Activated CD4-positive, alpha-beta memory T cell treated with anti-CD3 and anti-CD28 coated beads for 36 hours (primary cell): ENCODE results near the gene RCN2. TPM values are rescaled to one million over a fixed set of nuclear protein-coding genes. Genes with fewer than 3 reads are reported as not detected.
A peak's percentile ranks its signal among the peaks of the same experiment; 100 is the strongest.

ENCODE experiments used
- CTCF ChIA-PET: fragments of 350-600 bp; sonication (Branson Sonifier 250); formaldehyde crosslinking; loops from one replicate; lab custom pipeline; 2021; ENCODE audit warnings: antibody characterized with exemption, inconsistent platforms; lab: Charles Lee
- POLR2A ChIA-PET: fragments of 350-600 bp; sonication (Branson Sonifier 250); formaldehyde crosslinking; loops from one replicate; lab custom pipeline; 2021; ENCODE audit warnings: antibody characterized with exemption; lab: Charles Lee
- DNase-seq: peaks from one replicate; pipeline ENCODE4 v3.0.0-alpha.2; 2020
- H3K27ac Mint-ChIP-seq: one replicate; pipeline ENCODE4 v1.8.0; 2021; ENCODE audit warnings: mixed read lengths
- H3K27me3 Mint-ChIP-seq: one replicate; pipeline ENCODE4 v1.8.0; 2021; ENCODE audit warnings: mixed read lengths
- H3K36me3 Mint-ChIP-seq: one replicate; pipeline ENCODE4 v1.8.0; 2021; ENCODE audit warnings: mixed read lengths
- H3K4me1 Mint-ChIP-seq: one replicate; pipeline ENCODE4 v1.8.0; 2021; ENCODE audit warnings: low read depth, mixed read lengths
- H3K4me3 Mint-ChIP-seq: one replicate; pipeline ENCODE4 v1.8.0; 2021; ENCODE audit warnings: mild to moderate bottlenecking, mixed read lengths
- H3K9me3 Mint-ChIP-seq: one replicate; pipeline ENCODE4 v1.8.0; 2021; ENCODE audit warnings: mixed read lengths
- intact Hi-C: fragments of 100-400 bp; cut with micrococcal nuclease; formaldehyde crosslinking; loops from one replicate; pipeline ENCODE4 v1.15.1; 2023
- total RNA-seq, 2 experiments: library from RNA; stranded (reverse); gene quantifications; one replicate each; pipeline ENCODE4 v1.2.3, GENCODE V29; 2021

The RCN2 gene
- total RNA-seq, 2 experiments from 2014 or later = 27.0 to 27.6 TPM

DNA sequence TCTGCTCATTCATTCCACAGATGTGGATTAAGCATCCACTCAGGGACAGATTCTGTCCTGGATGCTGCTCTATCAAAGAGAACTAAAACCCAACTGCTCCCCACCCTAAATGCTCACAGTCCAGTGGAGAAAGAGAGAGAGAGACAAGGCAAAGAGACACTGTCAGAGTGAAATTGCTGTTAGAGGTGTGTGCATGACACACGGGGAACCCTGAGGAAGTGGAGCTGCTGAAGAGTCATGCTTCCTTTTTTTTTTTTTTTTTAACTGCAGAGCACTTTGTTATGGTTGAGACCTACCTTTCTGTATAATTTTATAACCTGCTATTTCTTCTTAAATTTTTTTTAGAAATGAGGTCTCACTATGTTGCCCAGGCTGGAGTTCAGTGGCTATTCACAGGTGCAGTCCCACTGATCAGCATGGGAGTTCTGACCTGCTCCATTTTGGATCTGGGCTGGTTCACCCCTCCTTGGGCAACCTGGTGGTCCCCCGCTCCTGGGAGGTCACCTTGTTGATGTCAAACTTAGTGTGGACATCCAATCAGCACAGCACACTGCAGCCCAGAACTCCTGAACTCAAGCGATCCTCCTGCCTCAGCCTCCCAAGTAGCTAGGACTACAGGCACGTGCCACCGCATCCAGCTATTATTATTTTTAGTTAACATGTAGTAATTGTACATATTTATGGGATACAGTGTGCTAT is 45.2 kb downstream of the RCN2 start:
- Mint-ChIP-seq H3K27me3 (no peaks in the 10 kb centered on the region), H3K9me3 (no peaks in the 10 kb centered on the region), H3K4me3 (no peak overlapping the region), H3K36me3 (no peaks in the 10 kb centered on the region), H3K27ac (peak overlapping the region; percentile 53), H3K4me1 (peaks cover 18% of the 10 kb centered on the region)
- intact Hi-C loops = loop anchor here (2.0 to 10.0 kb wide), 3 partner anchors 18 to 568 kb away; partner anchors contain the start of gene PSTPIP1
- POLR2A ChIA-PET = interaction anchor here (2.1 kb wide), 1 partner anchor 18 kb away, joined by 5 read pairs; the partner anchor contains the start of gene PSTPIP1
- DNase-seq = peak; percentile 59
- CTCF ChIA-PET = interaction anchor here (0.6 to 4.7 kb wide), 10 partner anchors 10 to 566 kb away, joined by 3 to 77 read pairs (median 3); no protein-coding TSS in a partner anchor

DNA sequence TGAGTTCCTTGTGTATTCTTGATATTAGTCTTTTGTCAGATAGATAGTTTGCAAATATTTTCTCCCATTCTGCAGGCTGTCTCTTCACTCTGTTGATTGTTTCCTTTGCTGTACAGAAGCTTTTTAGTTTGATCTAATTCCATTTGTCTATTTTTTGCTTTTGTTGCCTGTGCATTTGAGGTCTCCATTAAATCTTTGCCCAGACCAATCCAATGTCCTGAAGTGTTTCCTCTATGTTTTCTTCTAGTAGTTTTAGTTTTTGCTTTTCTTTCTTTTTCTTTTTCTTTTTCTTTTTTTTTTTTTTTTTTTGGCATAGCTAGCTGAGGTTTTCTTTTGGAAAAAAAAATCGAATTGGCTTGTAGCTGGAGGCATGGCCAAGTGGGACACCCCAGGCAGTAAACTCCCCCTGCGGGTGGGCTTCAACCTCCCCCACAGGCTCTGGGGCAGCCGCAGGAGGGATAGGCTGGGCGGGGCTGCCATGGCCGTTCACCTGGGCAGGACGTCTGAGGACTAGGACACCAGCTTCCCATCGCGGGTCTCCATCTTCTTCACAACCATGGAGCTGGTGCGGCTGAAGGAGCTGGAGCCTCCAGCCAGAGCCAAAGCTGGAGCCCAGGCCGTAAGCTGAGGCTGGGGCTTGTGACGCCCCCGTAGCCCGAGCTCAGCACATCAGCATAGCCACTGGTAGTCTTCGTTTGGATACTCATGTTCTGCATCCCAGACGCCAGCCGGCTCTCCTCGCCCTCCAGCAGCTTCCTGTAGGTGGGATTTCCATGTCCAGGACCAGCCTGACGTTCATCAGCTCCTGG is 47.2 kb downstream of the RCN2 start:
- intact Hi-C loops = loop anchor here (10.0 kb wide), 1 partner anchor 566 kb away; no protein-coding TSS in a partner anchor
- no peak overlapping the region for H3K4me3 Mint-ChIP-seq
- H3K27ac Mint-ChIP-seq = no peak overlapping the region
- peaks cover 16% of the 10 kb centered on the region for H3K4me1 Mint-ChIP-seq
- H3K36me3 Mint-ChIP-seq = no peaks in the 10 kb centered on the region
- no peak for DNase-seq
- ChIA-PET CTCF (interaction anchor here (1.3 to 1.8 kb wide), 2 partner anchors 20 to 56 kb away, joined by 3 to 4 read pairs; no protein-coding TSS in a partner anchor), POLR2A (no interaction called here)
- H3K27me3 Mint-ChIP-seq = no peaks in the 10 kb centered on the region
- no peaks in the 10 kb centered on the region for H3K9me3 Mint-ChIP-seq

DNA sequence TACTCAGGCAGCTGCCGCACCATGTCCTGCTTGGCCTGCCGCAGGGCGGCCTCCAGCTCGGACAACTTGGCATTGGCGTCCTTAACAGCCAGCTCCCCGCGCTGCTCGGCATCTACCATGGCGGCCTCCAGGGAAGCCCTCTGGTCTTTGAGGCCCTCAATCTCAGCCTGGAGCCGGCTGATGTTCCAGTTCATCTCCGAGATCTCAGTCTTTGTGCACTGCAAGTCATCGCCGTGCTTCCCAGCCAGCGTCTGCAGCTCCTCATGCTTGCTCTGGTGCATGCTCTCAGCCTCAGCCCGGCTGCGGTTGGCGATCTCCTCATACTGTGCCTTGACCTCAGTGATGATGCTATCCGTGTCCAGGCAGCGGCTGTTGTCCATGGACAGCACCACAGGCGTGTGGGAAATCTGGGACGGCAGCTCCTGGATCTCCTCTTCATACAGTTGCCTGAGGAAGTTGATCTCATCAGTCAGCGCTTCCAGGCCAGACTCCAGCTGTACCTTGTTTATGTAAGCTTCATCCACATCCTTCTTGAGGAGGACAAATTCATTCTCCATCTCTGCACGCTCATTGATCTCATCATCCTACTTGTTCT is 47.9 kb downstream of the RCN2 start:
- no peaks in the 10 kb centered on the region for H3K36me3 Mint-ChIP-seq
- no peak overlapping the region for H3K27ac Mint-ChIP-seq
- ChIA-PET CTCF (no interaction called here), POLR2A (no interaction called here)
- no peaks in the 10 kb centered on the region for H3K27me3 Mint-ChIP-seq
- H3K4me3 Mint-ChIP-seq = no peak overlapping the region
- no peaks in the 10 kb centered on the region for H3K9me3 Mint-ChIP-seq
- intact Hi-C loops = loop anchor here (10.0 kb wide), 1 partner anchor 565 kb away; no protein-coding TSS in a partner anchor
- peaks cover 13% of the 10 kb centered on the region for H3K4me1 Mint-ChIP-seq
- DNase-seq = no peak

DNA sequence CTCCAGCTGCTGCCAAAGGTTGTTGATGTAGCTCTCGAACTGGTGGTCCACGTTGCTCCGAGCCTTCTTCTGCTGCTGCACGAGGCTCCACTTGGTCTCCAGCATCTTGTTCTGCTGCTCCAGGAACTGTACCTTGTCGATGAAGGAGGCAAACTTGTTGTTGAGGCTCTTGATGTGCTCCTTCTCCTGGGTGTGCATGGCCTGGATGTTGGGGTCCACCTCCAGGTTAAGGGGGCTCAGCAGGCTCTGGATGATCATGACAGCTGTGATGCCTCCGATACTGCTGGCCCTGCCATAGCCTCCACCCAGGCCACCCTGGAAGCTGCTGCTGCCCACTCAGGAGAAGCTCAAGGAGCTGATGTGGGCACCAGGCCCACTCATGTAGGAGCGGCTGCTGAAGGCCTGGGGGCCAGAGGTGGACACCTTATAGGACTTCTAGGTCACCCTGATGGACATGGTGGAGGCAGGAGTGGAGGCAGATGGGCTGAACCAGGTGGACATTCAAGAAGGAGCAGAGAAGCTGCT is 48.5 kb downstream of the RCN2 start:
- DNase-seq = no peak
- H3K27ac Mint-ChIP-seq = no peak overlapping the region
- intact Hi-C loops = loop anchor here (10.0 kb wide), 1 partner anchor 565 kb away; no protein-coding TSS in a partner anchor
- H3K4me1 Mint-ChIP-seq = peaks cover 13% of the 10 kb centered on the region
- H3K36me3 Mint-ChIP-seq = no peaks in the 10 kb centered on the region
- no peaks in the 10 kb centered on the region for H3K27me3 Mint-ChIP-seq
- no peak overlapping the region for H3K4me3 Mint-ChIP-seq
- CTCF ChIA-PET = interaction anchor here (1.4 kb wide), 1 partner anchor 9 kb away, joined by 6 read pairs; no protein-coding TSS in a partner anchor
- POLR2A ChIA-PET = no interaction called here
- no peaks in the 10 kb centered on the region for H3K9me3 Mint-ChIP-seq

DNA sequence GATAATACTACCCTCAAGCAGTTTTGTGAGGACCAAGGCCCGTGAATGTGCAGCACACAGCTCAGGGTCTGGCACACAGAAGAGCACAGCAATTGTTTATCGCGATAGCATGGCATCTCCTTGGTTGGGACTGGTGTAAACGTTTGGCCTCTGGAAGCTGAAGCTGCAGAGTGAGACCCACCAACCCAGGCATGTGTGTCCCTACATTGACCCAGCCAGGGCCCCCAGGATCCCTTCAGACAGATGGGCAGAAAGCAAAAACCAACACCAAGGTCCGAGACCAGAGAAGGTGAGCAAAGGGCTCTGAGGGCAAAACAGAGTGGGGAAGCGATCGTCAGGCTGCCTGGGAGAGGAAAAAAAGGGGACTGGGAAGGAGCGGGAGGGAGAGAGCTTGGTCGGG is 50.8 kb downstream of the RCN2 start:
- DNase-seq = no peak
- ChIA-PET POLR2A (no interaction called here), CTCF (interaction anchor here (1.0 to 1.3 kb wide), 3 partner anchors 9 to 42 kb away, joined by 3 to 7 read pairs (median 3); no protein-coding TSS in a partner anchor)
- intact Hi-C loops = no loop called here
- Mint-ChIP-seq H3K4me3 (no peak overlapping the region), H3K27ac (no peak overlapping the region), H3K27me3 (no peaks in the 10 kb centered on the region), H3K36me3 (no peaks in the 10 kb centered on the region), H3K4me1 (peaks cover 14% of the 10 kb centered on the region), H3K9me3 (no peaks in the 10 kb centered on the region)

DNA sequence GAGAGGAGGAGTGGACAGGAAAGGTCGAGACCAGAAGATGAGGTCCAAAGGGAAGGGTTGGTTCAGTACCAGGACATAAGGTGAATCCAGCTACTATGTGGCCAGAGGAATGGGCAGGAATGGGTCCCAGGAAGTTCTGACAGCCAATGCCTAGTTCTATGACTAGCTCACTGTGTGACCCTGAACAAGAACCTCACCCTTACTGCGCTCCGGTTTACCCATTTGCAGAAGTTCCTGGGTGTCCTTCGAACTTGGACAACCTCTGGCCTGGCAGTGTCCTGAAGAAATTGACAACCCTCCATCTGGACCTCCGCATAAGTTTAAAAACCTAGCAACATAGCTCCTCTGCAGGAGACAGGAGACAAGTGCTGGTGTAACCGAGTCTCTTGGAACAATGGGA is 51.2 kb downstream of the RCN2 start:
- Mint-ChIP-seq H3K9me3 (no peaks in the 10 kb centered on the region), H3K27ac (no peak overlapping the region), H3K4me1 (peaks cover 18% of the 10 kb centered on the region), H3K27me3 (no peaks in the 10 kb centered on the region), H3K36me3 (no peaks in the 10 kb centered on the region), H3K4me3 (no peak overlapping the region)
- DNase-seq = no peak
- intact Hi-C loops = no loop called here
- POLR2A ChIA-PET = interaction anchor here (0.8 kb wide), 1 partner anchor 11 kb away, joined by 3 read pairs; no protein-coding TSS in a partner anchor
- CTCF ChIA-PET = interaction anchor here (1.0 to 1.3 kb wide), 3 partner anchors 9 to 42 kb away, joined by 3 to 7 read pairs (median 3); no protein-coding TSS in a partner anchor

DNA sequence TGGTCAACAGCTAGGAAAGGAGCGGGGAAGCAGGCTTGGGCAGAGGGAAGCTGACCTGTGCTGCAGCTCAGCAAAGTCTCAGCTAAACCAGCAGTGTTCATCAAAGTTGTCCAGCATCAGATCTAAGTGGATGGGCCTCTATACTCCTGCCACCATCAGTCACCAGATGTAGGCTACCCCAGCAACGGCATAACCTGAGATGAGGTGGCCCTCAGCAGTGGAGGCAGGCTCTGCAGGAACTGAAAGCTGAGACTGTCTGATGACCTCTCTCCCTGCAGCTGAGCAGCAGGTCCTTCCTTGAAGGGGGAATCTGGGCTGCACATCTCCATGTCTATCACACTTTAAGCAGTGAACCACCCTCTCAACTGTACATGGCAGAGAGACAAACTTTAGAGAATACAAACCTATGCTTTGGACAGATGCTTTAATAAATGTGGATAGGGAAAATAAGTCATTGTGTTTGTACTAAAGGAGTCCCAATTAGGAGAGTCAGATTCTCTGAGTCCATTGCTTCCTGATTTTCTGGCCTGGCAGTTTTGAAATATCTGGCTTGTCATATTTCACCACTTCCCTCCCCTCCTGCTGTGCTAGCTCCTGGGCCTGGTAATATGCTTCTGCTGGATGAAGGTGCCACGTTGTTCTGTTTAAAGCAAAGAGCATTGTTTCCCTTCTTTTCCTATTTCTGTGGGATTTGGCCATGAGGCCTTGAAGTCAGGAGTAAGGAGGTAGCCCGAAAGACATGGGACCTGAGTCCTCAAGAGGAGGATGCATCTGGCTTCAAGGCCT is 52.2 kb downstream of the RCN2 start:
- no peak overlapping the region for H3K4me3 Mint-ChIP-seq
- H3K4me1 Mint-ChIP-seq = peaks cover 28% of the 10 kb centered on the region
- no peak for DNase-seq
- intact Hi-C loops = no loop called here
- no peak overlapping the region for H3K27ac Mint-ChIP-seq
- no peaks in the 10 kb centered on the region for H3K27me3 Mint-ChIP-seq
- ChIA-PET CTCF (interaction anchor here (0.7 to 1.6 kb wide), 3 partner anchors 10 to 61 kb away, joined by 3 to 4 read pairs (median 3); no protein-coding TSS in a partner anchor), POLR2A (interaction anchor here (0.8 kb wide), 1 partner anchor 10 kb away, joined by 3 read pairs; no protein-coding TSS in a partner anchor)
- no peaks in the 10 kb centered on the region for H3K9me3 Mint-ChIP-seq
- H3K36me3 Mint-ChIP-seq = no peaks in the 10 kb centered on the region

DNA sequence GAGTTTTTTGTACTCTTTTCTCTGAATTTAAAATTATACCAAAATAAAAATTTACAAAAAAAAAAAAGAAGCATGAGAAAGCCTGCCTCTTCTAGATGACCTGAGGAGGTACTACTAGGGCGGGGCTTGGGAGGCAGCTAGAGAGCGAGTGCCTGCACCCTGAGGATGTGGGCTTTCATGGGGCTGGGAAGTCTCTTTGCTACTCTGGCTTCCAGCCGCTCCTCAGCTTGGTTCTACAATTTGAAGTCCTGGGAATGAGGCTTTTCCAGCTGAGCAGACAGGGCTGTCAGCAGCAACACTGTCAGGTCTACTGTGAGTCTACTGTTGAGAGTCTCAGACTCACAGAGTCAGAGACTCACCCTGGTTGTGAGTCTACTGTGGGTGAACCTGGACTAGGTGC is 55.2 kb downstream of the RCN2 start:
- H3K4me1 Mint-ChIP-seq = peaks cover 43% of the 10 kb centered on the region
- H3K27ac Mint-ChIP-seq = peak overlapping the region; percentile 100
- intact Hi-C loops = no loop called here
- ChIA-PET POLR2A (interaction anchor here (2.2 to 3.1 kb wide), 3 partner anchors 11 to 35 kb away, joined by 11 to 34 read pairs (median 12); no protein-coding TSS in a partner anchor), CTCF (interaction anchor here (0.7 to 4.3 kb wide), 10 partner anchors 10 to 83 kb away, joined by 3 to 30 read pairs (median 4); no protein-coding TSS in a partner anchor)
- H3K9me3 Mint-ChIP-seq = no peaks in the 10 kb centered on the region
- H3K27me3 Mint-ChIP-seq = no peaks in the 10 kb centered on the region
- no peak overlapping the region for H3K4me3 Mint-ChIP-seq
- DNase-seq = peak; percentile 43
- H3K36me3 Mint-ChIP-seq = no peaks in the 10 kb centered on the region

DNA sequence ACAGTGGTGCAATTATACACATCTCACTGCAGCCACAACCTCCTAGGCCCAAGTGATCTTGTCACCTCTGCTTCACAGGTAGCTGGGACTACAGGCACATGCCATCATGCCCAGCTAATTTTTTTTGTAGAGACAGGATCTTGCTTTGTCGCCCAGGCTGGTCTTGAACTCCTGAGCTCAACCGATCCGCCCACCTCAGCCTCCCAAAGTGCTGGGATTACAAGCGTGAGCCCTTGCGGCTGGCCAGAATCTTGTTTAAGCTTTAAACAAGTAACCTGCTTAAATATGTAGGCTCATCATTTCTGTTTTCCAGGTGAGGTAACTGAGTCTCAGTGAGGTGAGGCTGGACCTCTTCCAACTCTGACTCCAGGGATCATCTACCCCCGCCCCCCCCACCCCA is 55.7 kb downstream of the RCN2 start:
- H3K36me3 Mint-ChIP-seq = no peaks in the 10 kb centered on the region
- intact Hi-C loops = no loop called here
- H3K9me3 Mint-ChIP-seq = no peaks in the 10 kb centered on the region
- no peaks in the 10 kb centered on the region for H3K27me3 Mint-ChIP-seq
- H3K27ac Mint-ChIP-seq = peak overlapping the region; percentile 100
- CTCF ChIA-PET = interaction anchor here (0.6 to 4.3 kb wide), 8 partner anchors 11 to 84 kb away, joined by 3 to 30 read pairs (median 5); no protein-coding TSS in a partner anchor
- peaks cover 44% of the 10 kb centered on the region for H3K4me1 Mint-ChIP-seq
- DNase-seq = peak; percentile 10
- no peak overlapping the region for H3K4me3 Mint-ChIP-seq
- POLR2A ChIA-PET = interaction anchor here (0.6 to 3.1 kb wide), 4 partner anchors 10 to 1909 kb away, joined by 4 to 34 read pairs (median 12); no protein-coding TSS in a partner anchor
